Ovary (tissue), 3 donors: ENCODE results near the gene CD164L2.

Experiments
- EP300 ChIP-seq: sonication (generic); formaldehyde crosslinking; IDR thresholded peaks from one replicate; pipeline ENCODE4 v1.6.1; 2017; ENCODE audit warnings: antibody characterized with exemption
- TF ChIP-seq, protein P1 (sequence below), 3 donors: fragments of 450-650 bp in 2 of 3; fragments of 200-600 bp in 1 of 3; IDR thresholded peaks; one replicate each; pipeline versions ENCODE4 v1.5.1 to v1.8.0; 2016 to 2022; ENCODE audit warnings: antibody characterized with exemption in 3 of 3, mild to moderate bottlenecking in 1 of 3
- donor health status: DM: no; HTN: no; CAD: no.

DNA sequence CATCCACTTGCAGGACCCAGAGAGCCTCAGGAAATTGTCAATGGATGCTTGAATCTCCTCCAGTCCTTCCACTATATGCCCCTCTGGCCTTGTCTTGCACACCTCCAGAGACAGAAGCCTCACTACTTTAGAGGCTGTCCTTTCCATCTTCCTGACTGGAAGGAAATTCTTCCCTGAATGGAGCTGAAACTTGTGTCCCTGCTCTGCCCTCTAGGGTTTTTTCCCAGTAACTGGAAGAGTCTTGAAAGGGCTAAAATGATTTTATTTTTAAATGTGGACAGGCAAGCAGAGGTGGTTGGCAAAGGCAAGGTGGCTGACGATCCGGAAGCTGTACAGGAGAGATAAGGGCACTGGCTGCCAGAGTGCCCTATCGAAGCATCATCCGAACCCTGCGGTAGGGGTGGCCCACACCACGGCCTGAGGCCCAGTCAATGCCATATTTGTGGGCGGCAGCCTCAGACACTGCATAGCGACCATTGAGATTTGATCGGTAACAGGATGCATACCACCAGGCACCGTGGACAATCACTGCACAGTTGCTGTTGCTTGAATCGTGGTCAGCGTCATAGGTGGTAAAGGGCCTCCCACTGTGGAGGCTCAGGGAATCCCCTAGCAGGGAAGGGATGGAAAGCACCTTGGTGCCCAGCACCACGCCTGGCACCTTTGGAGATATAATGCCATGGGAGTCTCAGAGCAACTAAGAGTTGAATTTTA lies 14.1 kb downstream of the CD164L2 start:
- TF ChIP-seq, protein P1, sequence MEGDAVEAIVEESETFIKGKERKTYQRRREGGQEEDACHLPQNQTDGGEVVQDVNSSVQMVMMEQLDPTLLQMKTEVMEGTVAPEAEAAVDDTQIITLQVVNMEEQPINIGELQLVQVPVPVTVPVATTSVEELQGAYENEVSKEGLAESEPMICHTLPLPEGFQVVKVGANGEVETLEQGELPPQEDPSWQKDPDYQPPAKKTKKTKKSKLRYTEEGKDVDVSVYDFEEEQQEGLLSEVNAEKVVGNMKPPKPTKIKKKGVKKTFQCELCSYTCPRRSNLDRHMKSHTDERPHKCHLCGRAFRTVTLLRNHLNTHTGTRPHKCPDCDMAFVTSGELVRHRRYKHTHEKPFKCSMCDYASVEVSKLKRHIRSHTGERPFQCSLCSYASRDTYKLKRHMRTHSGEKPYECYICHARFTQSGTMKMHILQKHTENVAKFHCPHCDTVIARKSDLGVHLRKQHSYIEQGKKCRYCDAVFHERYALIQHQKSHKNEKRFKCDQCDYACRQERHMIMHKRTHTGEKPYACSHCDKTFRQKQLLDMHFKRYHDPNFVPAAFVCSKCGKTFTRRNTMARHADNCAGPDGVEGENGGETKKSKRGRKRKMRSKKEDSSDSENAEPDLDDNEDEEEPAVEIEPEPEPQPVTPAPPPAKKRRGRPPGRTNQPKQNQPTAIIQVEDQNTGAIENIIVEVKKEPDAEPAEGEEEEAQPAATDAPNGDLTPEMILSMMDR (IDR thresholded peaks at IDR 0.05): no peak
- TF ChIP-seq EP300: no peak
